ENCODE measurements around the gene CCDC179. TPM values are rescaled to one million over a fixed set of nuclear protein-coding genes. Genes with fewer than 3 reads are reported as not detected.

The CCDC179 gene
- total RNA-seq, 1 experiment from 2014 or later, result not detected

- H3K79me1 ChIP-seq (ENCODE audit: insufficient read depth, low read depth, low read length, poor library complexity, severe bottlenecking), result no peaks in the 10 kb centered on the region
- H3K36me3 Mint-ChIP-seq (ENCODE audit: insufficient read depth in 1 of 3, low read depth in 3 of 3), result peaks cover 0 to 2% (median 0%) of the 10 kb centered on the region in 3 experiments; a peak in 1 of 7 replicates
- H3K27ac ChIP-seq (ENCODE audit: insufficient read length, low read depth, low read length), result no peak overlapping the region
- no peak overlapping the region for H3K14ac ChIP-seq (ENCODE audit: insufficient read depth, low read length)
- no peak overlapping the region for H2BK15ac ChIP-seq (ENCODE audit: low read depth, low read length)
- no peak overlapping the region for H2AFZ ChIP-seq (ENCODE audit: low read length)
- no peak overlapping the region for H3K9ac ChIP-seq (ENCODE audit: extremely low read depth, insufficient read length, low read length)
- no peaks in the 10 kb centered on the region for H3K27me3 Mint-ChIP-seq (ENCODE audit: low read depth)
- no peak overlapping the region for H2AK5ac ChIP-seq (ENCODE audit: insufficient read length, low read length)
- H3K23me2 ChIP-seq (ENCODE audit: insufficient read length, low read depth, low read length, poor library complexity, severe bottlenecking), result no peaks in the 10 kb centered on the region
- H3K9me3 ChIP-seq (ENCODE audit: control insufficient read depth, low read depth, low read length), result no peaks in the 10 kb centered on the region
- no peak overlapping the region for H4K91ac ChIP-seq (ENCODE audit: insufficient read length, low read depth, low read length)
- no peak overlapping the region for H3K18ac ChIP-seq (ENCODE audit: insufficient read length, low read depth, low read length)
- no peak overlapping the region for H3K23ac ChIP-seq (ENCODE audit: insufficient read length, low read depth, low read length)
- no peaks in the 10 kb centered on the region for H3K4me1 ChIP-seq (ENCODE audit: insufficient read depth, low read length)
- H3K9me3 Mint-ChIP-seq, result peaks cover 0 to 4% of the 10 kb centered on the region in 2 experiments; a peak in 2 of 5 replicates
- H3K27me3 ChIP-seq (ENCODE audit: insufficient read depth, low read length), result no peaks in the 10 kb centered on the region
- no peak overlapping the region for H2BK5ac ChIP-seq (ENCODE audit: insufficient read length, low read length)
- peaks cover 2 to 4% of the 10 kb centered on the region in 2 experiments; a peak in 3 of 4 replicates for H3K4me1 Mint-ChIP-seq
- no peak overlapping the region for H3K4ac ChIP-seq (ENCODE audit: low read depth, low read length)
- H2BK20ac ChIP-seq (ENCODE audit: low read depth, low read length, poor library complexity, severe bottlenecking), result no peak overlapping the region
- H4K8ac ChIP-seq (replicated peaks; ENCODE audit: insufficient read length, low read depth, low read length), result no peak overlapping the region
- TF ChIP-seq CTCF (conservative IDR thresholded peaks at IDR 0.05), result no peak
- H3K27ac Mint-ChIP-seq, result no peak overlapping the region
- WGBS (ENCODE audit: extremely low coverage, insufficient read length, low lambda C conversion rate), result no CpG with 5 or more reads among the region's 5 CpGs
- no peak overlapping the region for H3K4me3 Mint-ChIP-seq
- no peaks in the 10 kb centered on the region for H3K79me2 ChIP-seq (ENCODE audit: insufficient read depth, low read length)
- no peaks in the 10 kb centered on the region for H4K20me1 ChIP-seq (ENCODE audit: control insufficient read depth, insufficient read depth, insufficient read length)
- H2BK120ac ChIP-seq (ENCODE audit: low read depth, low read length, poor library complexity, severe bottlenecking), result no peak overlapping the region
- H4K5ac ChIP-seq (ENCODE audit: insufficient read length, low read depth, low read length), result no peak overlapping the region
- no peak overlapping the region for H3K56ac ChIP-seq (ENCODE audit: insufficient read length, low read depth, low read length)
- no peak overlapping the region for H3T11ph ChIP-seq (ENCODE audit: low read length)
- no peak overlapping the region for H3K4me2 ChIP-seq (ENCODE audit: insufficient read depth, insufficient read length, low read length)
- DNase-seq, result no peak
- H2BK12ac ChIP-seq (ENCODE audit: insufficient read length, low read depth, low read length), result no peak overlapping the region
Measured at GRCh38 chr11:22898036-22898435, 37.8 kb upstream of the CCDC179 start.
